HG02981 (cell line): ENCODE data around the gene NOBOX.
"Not testable (repeated sequence)": the region's sequence is repeated elsewhere in the genome, so short reads cannot be mapped to it uniquely, and the experiment has no call there.

ENCODE experiments used
- ATAC-seq: cut with Tn5 transposase; IDR thresholded peaks from one replicate; pipeline ENCODE4 v1.9.1; 2021; ENCODE audit warnings: mild to moderate bottlenecking, moderate library complexity; ENCODE audit not compliant: unreplicated experiment

Gene NOBOX

GRCh38 chr7:144397086-144397485 lies 6.4 kb downstream of the NOBOX start:
- ATAC-seq: no peak

GRCh38 chr7:144391823-144392255 lies 11.7 kb downstream of the NOBOX start:
- ATAC-seq: peak; percentile 80

GRCh38 chr7:144391014-144391413 lies 12.5 kb downstream of the NOBOX start:
- no peak for ATAC-seq

- ATAC-seq: no peak
Observed at GRCh38 chr7:144390481-144390880, 13.0 kb downstream of the NOBOX start.

- no peak for ATAC-seq
Observed at GRCh38 chr7:144388950-144389349, 14.5 kb downstream of the NOBOX start.

- ATAC-seq: no peak
Observed at GRCh38 chr7:144386741-144387140, 16.8 kb downstream of the NOBOX start.

GRCh38 chr7:144384555-144385245 lies 18.8 kb downstream of the NOBOX start:
- no peak for ATAC-seq

GRCh38 chr7:144384071-144384470 lies 19.4 kb downstream of the NOBOX start:
- ATAC-seq: peak; percentile 58

GRCh38 chr7:144379776-144380384 lies 23.6 kb downstream of the NOBOX start:
- no peak for ATAC-seq

GRCh38 chr7:144378651-144379050 lies 24.8 kb downstream of the NOBOX start:
- ATAC-seq: no peak

- ATAC-seq: not testable (repeated sequence)
Observed at GRCh38 chr7:144369221-144369620, 34.3 kb downstream of the NOBOX start.

- ATAC-seq: not testable (repeated sequence)
Observed at GRCh38 chr7:144367250-144367649, 36.2 kb downstream of the NOBOX start.

GRCh38 chr7:144365523-144365922 lies 38.0 kb downstream of the NOBOX start:
- ATAC-seq: not testable (repeated sequence)

GRCh38 chr7:144362061-144362460 lies 41.4 kb downstream of the NOBOX start:
- ATAC-seq: not testable (repeated sequence)

GRCh38 chr7:144356860-144357259 lies 46.6 kb downstream of the NOBOX start:
- not testable (repeated sequence) for ATAC-seq

- not testable (repeated sequence) for ATAC-seq
Observed at GRCh38 chr7:144356185-144356584, 47.3 kb downstream of the NOBOX start.

- peak; percentile 74 for ATAC-seq
Observed at GRCh38 chr7:144355176-144355822, 48.2 kb downstream of the NOBOX start, which contains the start of gene ARHGEF5. ARHGEF5 (plus strand) TSS chr7:144355402; CDS start chr7:144362670, 7,268 bp downstream.

- not testable (repeated sequence) for ATAC-seq
Observed at GRCh38 chr7:144351667-144352066, 51.8 kb downstream of the NOBOX start.

GRCh38 chr7:144348625-144349024 lies 54.9 kb downstream of the NOBOX start:
- ATAC-seq: peak; percentile 30
